Activated T-cell treated with anti-CD3 and anti-CD28 coated beads for 48 hours (primary cell): ENCODE data around the gene RNLS.

Experiments used
- DNase-seq: peaks from one replicate; pipeline ENCODE4 v3.0.0-alpha.2; 2020; ENCODE audit warnings: low read depth

Gene RNLS

GRCh38 chr10:88582806-88583583 lies at the start of gene RNLS:
RNLS (minus strand) TSS chr10:88583318.
- DNase-seq = peak; percentile 61

GRCh38 chr10:88624840-88625239 lies 41.7 kb upstream of the RNLS start:
- DNase-seq = no peak

- DNase-seq = no peak
Measured at GRCh38 chr10:88623835-88624234, 40.7 kb upstream of the RNLS start.

- DNase-seq = no peak
Measured at GRCh38 chr10:88620441-88620840, 37.3 kb upstream of the RNLS start.

- no peak for DNase-seq
Measured at GRCh38 chr10:88618496-88618895, 35.4 kb upstream of the RNLS start.

- DNase-seq = no peak
Measured at GRCh38 chr10:88617772-88618300, 34.7 kb upstream of the RNLS start.

GRCh38 chr10:88616250-88616977 lies 33.3 kb upstream of the RNLS start:
- no peak for DNase-seq

- DNase-seq = no peak
Measured at GRCh38 chr10:88608780-88609179, 25.7 kb upstream of the RNLS start.

- no peak for DNase-seq
Measured at GRCh38 chr10:88608052-88608732, 25.1 kb upstream of the RNLS start.

- no peak for DNase-seq
Measured at GRCh38 chr10:88598055-88598454, 14.9 kb upstream of the RNLS start.

GRCh38 chr10:88594482-88594881 lies 11.4 kb upstream of the RNLS start:
- no peak for DNase-seq

- no peak for DNase-seq
Measured at GRCh38 chr10:88592906-88593305, 9.8 kb upstream of the RNLS start.

GRCh38 chr10:88592381-88592780 lies 9.3 kb upstream of the RNLS start:
- DNase-seq = no peak

GRCh38 chr10:88586462-88586861 lies 3.3 kb upstream of the RNLS start, which contains the start of gene LIPJ:
LIPJ (plus strand) TSS chr10:88586762; CDS start chr10:88590688, 3,926 bp downstream.
- no peak for DNase-seq

- no peak for DNase-seq
Measured at GRCh38 chr10:88583584-88583957, 453 bp upstream of the RNLS start.

- no peak for DNase-seq
Measured at GRCh38 chr10:88582411-88582805, 710 bp downstream of the RNLS start.

- no peak for DNase-seq
Measured at GRCh38 chr10:88565072-88565471, 18.0 kb downstream of the RNLS start.

GRCh38 chr10:88562152-88562551 lies 21.0 kb downstream of the RNLS start:
- DNase-seq = no peak

GRCh38 chr10:88557658-88558057 lies 25.5 kb downstream of the RNLS start:
- no peak for DNase-seq

GRCh38 chr10:88557256-88557655 lies 25.9 kb downstream of the RNLS start:
- no peak for DNase-seq

GRCh38 chr10:88555190-88555908 lies 27.8 kb downstream of the RNLS start:
- no peak for DNase-seq
